Erythroblast (primary cell): ENCODE measurements around the gene CDK7.

Experiments
- GATA1 ChIP-seq: IDR thresholded peaks from 2 replicates; pipeline ENCODE4 v1.6.1; 2011; ENCODE audit warnings: low read depth, mild to moderate bottlenecking, control low read depth, low read length, moderate library complexity
- POLR2A ChIP-seq: IDR thresholded peaks from 2 replicates; pipeline ENCODE4 v1.6.1; 2011; ENCODE audit warnings: mild to moderate bottlenecking, low read length

GRCh38 chr5:69300537-69301203 is 66.0 kb downstream of the CDK7 start:
- TF ChIP-seq POLR2A: peak; percentile 14
- TF ChIP-seq GATA1: peak; percentile 22
